ENCODE results near the gene PHACTR1.
"Not testable (repeated sequence)": the region's sequence is repeated elsewhere in the genome, so short reads cannot be mapped to it uniquely, and the experiment has no call there.

The PHACTR1 gene

GRCh38 chr6:13302751-13303667 is 586.4 kb downstream of the PHACTR1 start:
- DNase-seq (ENCODE audit: low read depth in 1 of 2, low spot score in 1 of 2), result no peak

GRCh38 chr6:13303668-13304017 is 587.1 kb downstream of the PHACTR1 start:
- no peak for DNase-seq (ENCODE audit: low read depth in 1 of 2, low spot score in 1 of 2)

GRCh38 chr6:13304101-13304500 is 587.5 kb downstream of the PHACTR1 start:
- DNase-seq (ENCODE audit: low read depth in 1 of 2, low spot score in 1 of 2), result no peak

GRCh38 chr6:13304580-13305260 is 588.2 kb downstream of the PHACTR1 start:
- no peak for DNase-seq (ENCODE audit: low read depth in 1 of 2, low spot score in 1 of 2)

GRCh38 chr6:13305288-13305687 is 588.7 kb downstream of the PHACTR1 start:
- no peak for DNase-seq (ENCODE audit: low read depth in 1 of 2, low spot score in 1 of 2)

- DNase-seq (ENCODE audit: low read depth in 1 of 2, low spot score in 1 of 2), result no peak
Measured at GRCh38 chr6:13305791-13306190, 589.2 kb downstream of the PHACTR1 start.

- no peak for DNase-seq (ENCODE audit: low read depth in 1 of 2, low spot score in 1 of 2)
Measured at GRCh38 chr6:13307508-13307995, 591.0 kb downstream of the PHACTR1 start.

- no peak for DNase-seq (ENCODE audit: low read depth in 1 of 2, low spot score in 1 of 2)
Measured at GRCh38 chr6:13308332-13308731, 591.8 kb downstream of the PHACTR1 start.

GRCh38 chr6:13311155-13311554 is 594.6 kb downstream of the PHACTR1 start:
- no peak for DNase-seq (ENCODE audit: low read depth in 1 of 2, low spot score in 1 of 2)

- no peak for DNase-seq (ENCODE audit: low read depth in 1 of 2, low spot score in 1 of 2)
Measured at GRCh38 chr6:13314806-13315205, 598.2 kb downstream of the PHACTR1 start.

GRCh38 chr6:13315896-13316295 is 599.3 kb downstream of the PHACTR1 start:
- DNase-seq (ENCODE audit: low read depth in 1 of 2, low spot score in 1 of 2), result no peak

- no peak for DNase-seq (ENCODE audit: low read depth in 1 of 2, low spot score in 1 of 2)
Measured at GRCh38 chr6:13318821-13319220, 602.3 kb downstream of the PHACTR1 start.

- no peak for DNase-seq (ENCODE audit: low read depth in 1 of 2, low spot score in 1 of 2)
Measured at GRCh38 chr6:13319891-13320564, 603.5 kb downstream of the PHACTR1 start.

- DNase-seq (ENCODE audit: low read depth in 1 of 2, low spot score in 1 of 2), result not testable (repeated sequence)
Measured at GRCh38 chr6:13326031-13326586, 609.5 kb downstream of the PHACTR1 start.

GRCh38 chr6:13327691-13328075 is 611.1 kb downstream of the PHACTR1 start:
- no peak for DNase-seq (ENCODE audit: low read depth in 1 of 2, low spot score in 1 of 2)

- peak; percentile 83 to 89 for DNase-seq (ENCODE audit: low read depth in 1 of 2, low spot score in 1 of 2)
Measured at GRCh38 chr6:13328076-13328874, 611.7 kb downstream of the PHACTR1 start, which contains the start of gene TBC1D7. Gene TBC1D7, minus strand, starts transcription at chr6:13328537. Its CDS starts 1,639 bp downstream, at chr6:13326898.

GRCh38 chr6:13328875-13329183 is 612.3 kb downstream of the PHACTR1 start:
- DNase-seq (ENCODE audit: low read depth in 1 of 2, low spot score in 1 of 2), result no peak

GRCh38 chr6:13331516-13332348 is 615.2 kb downstream of the PHACTR1 start:
- no peak for DNase-seq (ENCODE audit: low read depth in 1 of 2, low spot score in 1 of 2)

GRCh38 chr6:13332349-13332706 is 615.8 kb downstream of the PHACTR1 start:
- DNase-seq (ENCODE audit: low read depth in 1 of 2, low spot score in 1 of 2), result no peak

GRCh38 chr6:13334953-13335352 is 618.4 kb downstream of the PHACTR1 start:
- no peak for DNase-seq (ENCODE audit: low read depth in 1 of 2, low spot score in 1 of 2)

All from activated T-helper 1 cell treated with anti-CD3 and anti-CD28 coated beads, Interleukin-2, amount 50 U/mL, for 16 hours (primary cell).